Measurements from ENCODE around the gene RAB36.

GRCh38 chr22:23118647-23119493 lies 26.4 kb upstream of the RAB36 start:
- TF ChIP-seq CTCF (IDR thresholded peaks at IDR 0.05) (no peak), POLR2AphosphoS5 (IDR thresholded peaks at IDR 0.05; ENCODE audit: insufficient read depth in 1 of 2, low read depth in 1 of 2) (no peak)
